Measurements from ENCODE around the gene ACO1.
"Not testable (repeated sequence)": the region's sequence is repeated elsewhere in the genome, so short reads cannot be mapped to it uniquely, and the experiment has no call there.

Gene ACO1

DNA sequence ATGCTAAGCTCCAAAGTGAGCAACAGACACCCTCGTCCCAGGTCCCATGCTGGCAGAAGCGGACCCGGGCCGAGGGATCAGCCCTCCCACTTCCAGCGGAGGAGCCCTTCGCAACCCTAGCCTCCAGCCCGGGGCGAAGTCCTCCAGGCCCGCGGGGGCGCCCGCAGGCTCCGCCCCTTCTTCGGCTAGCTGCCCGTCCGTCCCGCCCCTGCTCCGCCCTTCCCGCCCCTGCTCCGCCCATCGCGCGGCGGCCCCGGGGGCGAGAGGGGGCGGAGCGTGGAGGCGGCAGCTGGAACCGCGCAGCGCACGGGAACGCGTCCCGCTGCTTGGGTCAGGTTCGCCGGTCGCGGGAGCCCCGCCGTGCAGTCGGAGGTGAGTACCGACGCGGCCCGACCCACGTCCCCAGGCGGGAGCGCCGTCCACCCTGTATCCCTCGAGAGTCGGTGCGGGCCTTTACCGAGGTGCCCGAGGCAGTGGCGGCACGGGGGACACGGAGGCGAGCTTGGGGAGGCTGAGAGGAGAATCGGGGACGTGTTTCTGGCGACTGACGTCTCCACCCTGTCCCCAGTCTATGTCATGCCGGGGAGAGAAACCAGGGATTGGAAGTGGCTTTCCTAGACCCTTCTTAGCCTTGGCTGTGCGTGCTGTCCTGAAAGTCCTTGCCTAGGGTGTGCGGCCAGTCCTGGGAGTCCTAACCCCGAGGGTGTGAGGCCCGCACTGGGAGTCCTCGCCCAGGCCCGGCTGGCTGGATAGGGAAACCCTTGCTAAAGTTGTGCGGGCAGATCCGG lies at the start of gene ACO1:
TSS of gene ACO1 (plus strand) at position 280 of the 788 bp plus-strand sequence. CDS start 20,864 bp downstream, outside the sequence.
- FAIRE-seq: no peak

DNA sequence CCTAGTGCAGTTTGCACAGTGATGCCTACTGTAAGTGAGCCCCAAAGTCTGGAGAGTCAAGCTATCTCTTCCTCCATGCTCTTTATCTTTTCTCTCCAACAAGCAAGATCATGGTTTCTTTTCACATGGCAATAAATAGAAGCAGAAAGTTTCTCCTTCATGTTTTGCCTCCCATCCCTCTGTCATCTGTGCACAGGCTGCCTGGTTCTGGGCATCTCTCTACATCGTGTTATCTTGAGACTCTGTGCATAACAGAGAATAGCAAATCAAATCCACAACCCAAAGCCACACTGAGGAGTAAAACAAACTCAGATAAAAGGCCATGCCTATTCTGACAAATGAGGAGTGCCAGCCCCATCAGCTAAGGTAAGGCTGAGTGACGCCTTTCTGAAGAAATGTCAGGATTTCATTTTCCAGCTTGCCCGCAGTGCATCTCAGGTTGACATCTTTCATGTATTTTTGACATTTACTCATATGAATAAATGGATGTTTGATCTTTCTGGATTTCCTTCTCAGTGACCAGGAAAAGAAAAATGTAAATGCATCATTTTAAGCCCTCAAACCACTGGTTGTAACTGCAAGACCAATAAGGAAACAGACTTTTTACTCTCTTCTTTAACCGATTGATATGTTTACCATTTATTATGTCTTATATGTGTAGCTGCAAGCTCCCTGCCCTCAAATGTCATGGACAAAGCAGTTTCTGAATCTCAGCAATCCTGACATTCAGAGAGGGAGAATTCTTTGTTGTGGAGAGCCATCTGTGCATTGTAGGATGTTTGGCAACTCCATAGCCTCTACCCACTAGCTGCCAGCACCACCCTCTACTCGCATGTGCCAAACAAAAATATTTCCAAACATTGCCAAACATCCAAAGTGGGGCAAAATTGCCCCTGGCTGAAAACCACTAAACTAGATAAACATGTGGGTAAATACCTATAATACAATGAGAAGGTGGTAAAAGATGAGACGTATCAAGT lies 49.2 kb upstream of the ACO1 start:
- no peak for FAIRE-seq

DNA sequence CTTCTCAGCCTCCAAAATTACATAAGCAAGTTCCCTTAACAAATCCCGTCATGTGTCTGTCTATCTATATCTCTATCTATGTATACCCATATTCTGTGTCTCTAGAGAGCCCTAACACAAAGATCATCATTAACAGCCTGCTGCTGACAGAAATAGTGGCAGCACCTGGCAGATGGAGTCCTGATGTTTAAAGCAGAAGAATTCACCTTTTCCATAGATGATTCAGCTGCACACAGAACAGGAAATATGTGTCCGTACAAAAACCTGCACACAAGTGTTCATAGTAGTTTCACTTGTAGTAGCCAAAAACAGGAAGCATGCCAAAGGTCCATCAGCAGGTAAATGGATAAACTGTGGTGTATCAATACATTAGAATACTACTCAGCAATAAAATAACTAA lies 45.0 kb upstream of the ACO1 start:
- no peak for FAIRE-seq

DNA sequence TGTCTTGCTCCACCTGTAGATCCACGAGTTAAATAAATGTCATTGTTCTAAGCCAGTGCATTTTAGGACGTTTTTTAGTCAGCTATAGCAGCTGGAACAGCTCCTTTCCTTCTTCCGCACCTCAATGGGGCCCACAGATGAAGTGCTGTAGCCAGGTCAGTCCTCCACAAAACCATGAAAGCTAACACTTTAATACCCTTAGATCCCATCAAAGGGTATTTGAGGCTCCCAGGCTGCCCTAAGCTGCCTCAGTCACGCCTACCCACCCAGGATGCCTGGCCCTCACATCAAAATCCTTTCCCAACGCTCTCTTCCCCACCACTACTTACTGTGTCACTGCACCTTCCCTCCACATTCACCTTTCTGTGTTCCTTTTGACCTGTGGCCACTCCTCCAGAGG lies 44.1 kb upstream of the ACO1 start:
- no peak for FAIRE-seq

DNA sequence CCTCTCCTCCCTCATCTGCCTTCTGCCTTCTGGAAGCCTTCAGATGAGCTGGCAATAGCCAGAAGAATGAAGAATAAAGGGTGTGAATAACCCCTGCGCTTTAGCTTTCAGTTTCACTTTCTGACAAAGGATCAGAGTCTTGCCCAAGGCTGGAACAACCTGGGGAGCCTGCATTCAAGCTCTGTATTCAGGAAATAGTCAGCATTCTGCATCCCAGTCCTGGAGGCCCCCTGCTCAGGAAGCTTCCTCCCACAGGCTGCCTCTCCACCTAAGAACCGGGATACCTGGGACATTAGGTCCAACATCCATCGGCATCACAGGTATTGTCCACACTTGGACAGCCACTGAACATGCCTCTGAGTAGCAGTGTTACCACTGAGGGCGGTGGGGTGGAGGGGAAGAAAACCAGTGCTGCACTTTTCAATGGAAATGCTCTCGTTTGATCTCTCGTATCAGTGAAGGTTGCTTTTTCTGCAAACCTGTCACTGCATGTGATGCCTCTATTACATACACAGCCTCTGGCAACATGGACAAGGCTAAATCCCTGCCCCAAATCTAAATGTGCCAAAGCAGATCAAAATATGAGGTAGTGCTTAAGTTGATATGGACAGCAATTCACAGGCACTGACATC lies 39.8 kb upstream of the ACO1 start:
- no peak for FAIRE-seq

DNA sequence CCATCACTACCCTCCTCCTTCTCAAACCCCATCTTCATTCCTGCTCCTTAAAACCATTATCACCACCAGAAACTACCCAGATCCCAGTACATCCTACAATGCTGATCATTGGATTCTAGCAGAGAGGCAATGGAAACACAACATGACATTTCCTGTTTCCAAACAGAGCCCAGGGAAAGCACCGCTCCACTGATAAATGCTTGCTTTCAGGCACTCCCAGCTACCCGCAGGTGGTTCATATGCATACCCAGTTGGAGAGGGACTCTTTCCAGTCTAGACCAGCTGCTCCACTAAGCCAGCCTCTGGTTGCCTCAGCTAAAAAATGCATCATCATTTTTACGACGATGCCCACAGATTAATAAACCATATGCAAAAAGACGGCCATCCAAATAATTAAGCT lies 39.2 kb upstream of the ACO1 start:
- FAIRE-seq: no peak

DNA sequence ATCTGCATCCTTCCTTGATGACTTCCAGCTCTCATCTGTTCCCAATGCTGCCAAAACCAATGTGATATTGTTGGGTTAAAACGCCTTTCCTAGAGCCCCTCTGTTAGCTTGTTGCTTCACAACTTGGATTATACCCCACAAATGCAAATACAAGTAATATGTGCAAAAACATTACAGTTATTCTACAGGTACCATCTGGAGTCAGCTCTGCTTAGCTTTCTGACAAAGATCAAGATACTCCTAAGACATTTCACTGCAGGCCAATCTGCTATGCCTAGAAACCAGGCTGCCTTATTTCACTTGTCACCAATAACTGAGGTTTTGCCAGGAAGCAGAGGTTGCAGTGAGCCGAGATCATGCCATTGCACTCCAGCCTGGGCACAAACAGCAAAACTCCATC lies 36.9 kb upstream of the ACO1 start:
- FAIRE-seq: no peak

DNA sequence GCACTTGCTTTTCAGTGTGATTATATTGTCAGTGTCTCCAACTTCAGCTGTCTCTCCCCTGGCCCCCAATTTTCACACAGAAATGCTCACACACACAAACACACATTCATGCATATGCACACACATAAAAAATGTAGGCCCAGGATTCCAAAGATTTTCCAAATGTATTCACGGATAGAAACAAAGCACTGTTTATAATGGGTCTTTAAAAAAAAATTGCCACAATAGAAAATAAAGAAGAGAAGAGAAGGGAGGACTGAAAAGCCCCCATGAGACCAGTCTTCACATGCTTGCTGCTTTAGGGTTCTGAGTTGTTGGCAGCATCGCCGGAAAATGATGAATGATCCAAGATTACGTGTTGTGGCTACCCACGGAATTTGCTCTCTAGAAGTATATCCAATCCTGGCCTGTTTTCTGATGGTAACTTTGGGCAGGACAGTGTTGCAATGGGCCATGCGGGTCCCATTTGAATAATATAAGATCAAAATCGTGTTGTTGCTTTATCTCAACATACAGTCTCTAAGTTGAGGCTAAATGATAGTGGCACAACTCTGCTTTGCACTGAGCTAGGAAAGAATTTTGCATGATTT lies 36.2 kb upstream of the ACO1 start:
- no peak for FAIRE-seq

DNA sequence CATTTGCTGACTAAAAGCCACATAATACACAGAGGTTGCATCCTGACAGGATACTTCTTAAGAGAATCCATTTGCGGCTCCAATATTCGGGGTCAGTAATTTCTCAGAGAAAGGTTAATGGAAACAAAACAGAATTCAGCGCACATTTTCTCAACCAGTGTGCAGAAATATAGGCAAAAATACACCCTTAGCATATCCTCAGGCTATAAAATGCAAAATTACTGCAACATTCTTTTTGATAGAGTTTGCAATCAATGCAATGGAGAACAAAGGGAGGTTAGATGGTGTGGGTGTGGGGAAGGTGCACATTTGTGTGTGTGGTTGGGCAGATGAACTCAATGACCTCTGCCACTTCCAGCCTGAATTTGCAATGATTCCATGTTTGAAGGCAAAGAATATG lies 35.4 kb upstream of the ACO1 start:
- no peak for FAIRE-seq

DNA sequence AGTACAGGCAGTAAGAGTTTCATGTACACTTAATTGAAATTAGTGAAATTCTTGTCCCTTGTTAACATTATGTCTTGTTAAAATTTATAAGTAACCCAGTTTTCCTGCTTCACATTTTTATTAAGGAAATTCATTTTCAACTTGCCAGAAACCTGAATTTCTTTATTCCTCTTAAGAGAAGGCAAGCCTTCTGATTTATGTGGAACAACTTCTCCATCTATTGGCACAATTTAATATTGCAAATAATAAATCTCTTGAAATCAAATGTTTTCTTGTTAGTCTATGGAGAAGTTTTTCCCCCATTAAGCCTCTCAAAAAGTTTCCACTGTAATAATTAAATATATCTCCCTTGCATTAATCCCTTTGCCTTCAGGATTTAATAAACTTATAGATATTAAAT lies 33.8 kb upstream of the ACO1 start:
- FAIRE-seq: peak; percentile 63

DNA sequence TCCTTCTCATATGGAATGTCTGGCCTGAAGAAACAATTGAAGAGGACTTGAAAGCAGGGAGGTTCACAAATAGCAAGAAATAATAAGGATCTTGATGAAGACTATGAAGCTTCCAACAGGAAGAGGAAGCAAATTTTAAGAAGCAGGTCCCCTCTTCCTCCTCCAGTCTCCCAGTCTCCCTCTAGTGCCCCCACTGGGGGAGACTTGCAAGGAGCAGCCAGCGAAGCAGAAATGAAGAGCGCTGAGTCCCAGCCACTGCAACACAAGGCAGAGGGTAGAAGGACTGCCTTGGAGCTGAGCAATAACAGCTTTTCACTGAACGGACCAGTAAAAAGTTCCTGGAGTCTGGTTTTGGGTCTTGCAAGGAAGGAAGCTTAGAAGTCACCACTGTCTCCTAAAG lies 32.6 kb upstream of the ACO1 start:
- FAIRE-seq: no peak

DNA sequence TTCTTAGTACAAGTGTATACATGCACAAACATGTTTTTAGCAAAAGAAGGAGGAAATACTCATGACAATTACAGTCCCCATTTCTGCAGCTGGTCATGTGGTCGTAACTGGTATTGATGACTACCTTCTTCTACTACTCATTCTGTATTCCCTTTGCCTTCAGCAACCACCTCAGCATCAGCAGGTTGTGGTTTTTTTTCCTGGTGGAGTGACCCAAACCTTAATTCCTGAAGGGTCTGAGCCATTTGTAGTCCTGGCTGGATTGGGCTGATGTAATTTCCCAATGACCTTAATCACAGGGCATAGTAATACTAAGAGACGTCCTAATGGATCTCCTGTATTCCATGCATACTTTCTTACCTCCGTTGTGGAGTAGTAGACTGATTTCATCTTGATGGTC lies 31.0 kb upstream of the ACO1 start:
- not testable (repeated sequence) for FAIRE-seq

DNA sequence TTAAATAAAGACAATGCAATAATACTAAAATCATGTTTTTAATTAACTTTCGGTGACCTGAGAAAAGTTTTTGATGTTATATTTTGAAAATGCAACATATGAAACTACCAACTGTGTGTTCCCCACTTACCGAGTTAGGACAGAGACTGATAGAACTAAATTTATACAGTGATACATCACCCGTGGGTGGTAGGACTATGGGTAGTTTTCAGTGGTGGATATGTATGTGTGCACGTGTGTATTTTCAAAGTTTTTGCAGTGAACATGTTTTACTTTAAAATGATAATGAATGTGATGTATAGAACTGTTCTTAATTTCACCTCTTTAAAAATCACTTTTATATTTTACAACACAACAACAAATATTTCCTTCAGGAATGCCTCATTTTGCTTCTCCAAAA lies 25.0 kb upstream of the ACO1 start:
- no peak for FAIRE-seq

DNA sequence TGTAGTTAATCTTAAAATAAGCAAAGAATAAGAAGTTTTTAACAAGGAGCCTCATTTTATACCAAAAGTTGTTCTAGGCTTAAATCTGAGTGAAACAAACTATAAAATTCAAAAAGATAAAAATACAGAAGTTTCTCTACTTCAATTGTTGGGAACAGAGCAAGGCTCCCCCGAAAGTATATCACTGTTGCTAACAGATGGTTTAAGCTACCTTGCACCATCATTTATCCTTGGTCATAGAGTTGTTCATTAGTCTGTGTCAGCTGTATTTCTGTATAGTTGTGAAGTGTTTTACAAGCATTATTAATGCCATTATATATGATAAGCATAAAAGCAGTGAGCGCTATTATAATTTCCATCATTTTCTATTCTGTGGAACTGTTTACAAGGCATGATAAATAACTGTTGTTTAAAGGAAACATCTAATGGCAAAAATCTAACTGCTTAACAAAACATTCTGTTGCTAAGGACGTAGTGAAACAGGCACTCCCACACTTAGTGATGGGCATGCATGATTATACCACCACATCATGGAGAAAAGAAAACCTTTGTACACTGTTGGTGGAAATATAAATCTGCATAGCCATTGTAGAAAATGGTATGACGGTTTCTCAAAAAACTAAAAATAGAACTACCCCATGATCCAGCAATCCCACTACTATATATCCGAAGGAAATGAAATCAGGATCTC lies 23.3 kb upstream of the ACO1 start:
- no peak for FAIRE-seq

DNA sequence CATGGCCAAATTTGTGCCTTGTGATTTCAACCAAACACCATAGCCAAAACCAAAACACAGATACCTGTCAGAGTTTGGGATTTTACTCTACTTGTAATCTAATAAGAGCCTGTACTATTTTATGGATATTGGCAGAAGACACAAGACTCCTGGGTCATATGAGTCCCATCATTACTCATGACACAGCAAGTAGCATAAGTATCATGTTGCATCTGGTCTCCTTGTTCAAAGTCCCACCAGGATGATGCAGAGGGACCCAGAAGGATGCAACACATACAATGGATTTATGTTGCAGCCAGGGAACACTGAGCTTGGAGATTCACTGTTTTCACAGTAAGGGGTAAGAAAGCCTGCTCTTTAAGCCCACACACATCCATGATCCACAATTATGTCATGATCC lies 13.2 kb upstream of the ACO1 start:
- no peak for FAIRE-seq

DNA sequence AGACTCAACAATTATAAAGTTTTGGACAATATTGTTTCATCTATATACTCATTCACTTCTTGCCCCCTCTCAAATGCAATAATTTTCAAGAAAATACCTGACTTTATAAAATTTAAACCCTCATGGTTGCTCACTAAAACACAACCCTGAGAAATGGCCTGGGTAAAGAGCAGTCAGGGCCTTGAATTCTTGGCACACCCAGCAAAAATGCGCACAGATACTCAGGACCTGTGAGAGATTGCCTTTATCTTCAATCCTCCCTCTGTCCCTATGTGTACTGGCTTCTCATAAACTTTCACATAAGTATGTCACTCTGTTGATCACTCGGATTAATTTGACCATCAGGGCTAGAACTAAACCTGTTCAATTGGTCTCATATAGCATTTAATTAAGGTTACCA lies 12.8 kb upstream of the ACO1 start:
- FAIRE-seq: no peak

DNA sequence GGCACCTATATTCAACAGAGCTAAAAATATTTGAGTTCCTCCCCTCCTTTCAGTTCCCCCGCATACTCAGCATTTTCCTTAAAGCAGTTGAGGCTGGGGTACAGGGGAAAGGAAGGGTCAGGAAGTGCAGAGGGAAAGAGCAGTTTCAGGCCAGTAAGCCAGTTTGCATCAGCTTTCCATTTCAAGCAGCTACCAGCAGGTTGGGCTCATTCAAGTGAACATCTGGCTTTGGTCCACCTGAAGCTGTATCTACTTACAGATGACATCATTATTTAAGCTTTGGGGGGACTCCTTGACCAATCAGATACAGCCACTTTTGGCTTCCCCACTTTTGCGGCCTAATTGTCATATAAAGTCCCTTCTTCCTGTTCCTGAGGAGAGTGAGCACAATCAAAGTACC lies 8.2 kb upstream of the ACO1 start:
- no peak for FAIRE-seq

DNA sequence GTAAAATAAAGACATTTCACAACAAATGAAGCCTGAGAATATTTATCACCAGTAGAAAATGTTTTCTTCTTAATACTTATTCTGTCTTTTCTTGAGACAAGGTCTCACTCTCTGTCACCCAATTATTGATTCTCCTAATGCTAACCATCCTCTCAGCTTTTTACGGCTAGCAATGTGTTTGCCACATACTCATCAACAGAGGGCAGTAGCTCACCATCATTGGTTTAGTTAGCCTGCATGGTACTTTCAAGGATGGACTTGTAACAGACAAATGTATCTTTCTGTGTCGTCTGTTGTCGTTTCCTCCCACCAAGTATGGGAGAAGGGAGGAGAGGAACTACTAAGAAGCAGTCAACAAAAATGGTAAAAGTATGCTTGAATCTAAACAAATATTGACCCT lies 5.9 kb upstream of the ACO1 start:
- peak; percentile 81 for FAIRE-seq

DNA sequence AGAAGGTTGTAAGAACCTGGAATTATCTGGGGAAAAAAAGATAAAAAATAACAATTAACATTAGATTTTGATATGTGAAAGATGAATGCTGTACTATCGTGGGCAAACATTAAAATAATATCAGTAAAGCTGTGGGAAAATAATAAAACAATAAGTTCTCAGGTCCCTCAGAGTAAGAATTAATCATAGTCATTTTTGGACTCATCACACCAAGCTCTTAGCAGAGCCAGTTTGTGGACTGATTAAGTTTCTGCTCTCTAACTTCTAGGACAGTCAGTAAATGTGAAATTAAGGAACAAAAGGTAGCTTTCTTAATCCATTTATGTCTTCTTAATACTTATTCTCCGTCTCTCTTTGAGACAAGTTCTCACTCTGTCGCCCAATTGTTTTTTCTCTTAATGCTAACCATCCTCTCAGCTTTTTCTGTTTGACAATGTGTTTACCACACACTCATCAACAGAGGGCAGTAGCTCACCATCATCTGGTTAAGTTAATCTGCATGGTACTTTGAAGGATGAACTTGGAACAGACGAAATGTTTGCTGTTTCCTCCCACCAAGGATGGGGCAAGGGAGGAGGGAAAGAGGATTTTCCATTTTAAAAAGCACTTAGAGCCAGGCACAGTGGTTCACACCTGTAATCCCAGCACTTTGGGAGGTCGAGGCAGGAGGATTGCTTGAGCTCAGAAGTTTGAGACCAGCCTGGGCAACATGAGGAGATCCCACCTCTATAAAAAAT lies 5.3 kb upstream of the ACO1 start:
- peak; percentile 85 for FAIRE-seq

DNA sequence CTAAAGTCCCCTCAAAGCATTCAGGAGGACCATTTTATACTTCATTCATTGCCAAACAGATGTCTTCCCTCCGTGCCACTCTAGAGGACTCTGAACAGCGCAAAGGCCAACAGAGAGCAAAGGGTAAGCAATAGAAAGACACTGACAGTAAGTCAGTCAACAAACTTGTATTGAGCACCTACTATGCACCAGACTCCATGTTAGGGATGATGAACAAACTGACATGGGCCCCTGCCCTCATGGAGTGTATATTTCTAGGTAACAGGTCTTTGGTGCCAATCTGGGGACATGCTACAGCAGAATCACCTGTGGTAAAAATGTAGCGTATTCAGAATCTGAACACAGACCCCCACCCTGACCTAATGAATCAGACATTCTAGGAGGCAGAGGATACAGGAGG lies 3.5 kb upstream of the ACO1 start:
- no peak for FAIRE-seq

DNA sequence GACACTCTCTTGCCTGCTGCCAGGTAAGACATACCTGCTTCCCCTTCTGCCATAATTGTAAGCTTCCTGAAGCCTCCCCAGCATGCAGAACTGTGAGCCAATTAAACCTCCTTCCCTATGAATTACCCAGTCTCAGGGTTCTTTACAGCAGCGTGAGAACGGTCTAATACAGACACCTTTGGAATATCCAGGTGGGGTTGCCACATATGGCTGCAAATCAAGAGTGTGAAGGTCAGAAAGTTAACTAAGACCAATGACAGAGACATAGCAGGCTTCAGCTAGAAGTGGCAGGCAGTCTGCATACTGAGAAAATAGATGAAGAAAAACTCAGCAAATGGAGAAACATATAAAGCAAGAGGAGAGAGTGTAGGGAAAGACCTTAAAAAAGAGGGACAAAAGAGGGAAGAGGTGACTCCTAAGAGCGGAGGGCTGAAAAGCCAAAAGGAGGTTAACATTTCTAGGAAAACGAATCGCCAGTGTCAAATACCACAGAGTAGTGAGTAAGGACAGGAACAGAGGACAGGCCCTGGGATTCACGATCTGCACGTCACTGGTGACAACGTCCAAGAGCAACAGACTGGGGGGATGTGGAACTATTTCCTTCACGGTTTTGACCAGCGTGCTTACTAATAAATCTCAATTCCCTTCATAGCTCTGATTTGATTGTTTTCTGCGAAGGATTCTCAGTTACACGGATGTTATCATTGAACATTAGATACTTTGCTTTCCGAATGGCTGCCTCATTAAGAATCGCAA lies 1.7 kb upstream of the ACO1 start:
- no peak for FAIRE-seq
